HFF-Myc (cell line): ENCODE data around the gene RAB4A.

Experiments used
- DNase-seq: peaks from one replicate; pipeline ENCODE4 v3.0.0-alpha.2; 2011; ENCODE audit warnings: low read depth; ENCODE audit errors: extremely low read depth
- H3K4me3 ChIP-seq: replicated peaks from 2 replicates; pipeline ENCODE4 v1.5.1; 2011; ENCODE audit warnings: low read depth, mild to moderate bottlenecking, control low read depth, low read length
- TF ChIP-seq, protein P1 (sequence below): IDR thresholded peaks from 2 replicates; pipeline ENCODE4 v1.5.1; 2012; ENCODE audit warnings: mild to moderate bottlenecking, low read depth, low read length, control low read depth; ENCODE audit errors: missing control alignments

The RAB4A gene, protein sequence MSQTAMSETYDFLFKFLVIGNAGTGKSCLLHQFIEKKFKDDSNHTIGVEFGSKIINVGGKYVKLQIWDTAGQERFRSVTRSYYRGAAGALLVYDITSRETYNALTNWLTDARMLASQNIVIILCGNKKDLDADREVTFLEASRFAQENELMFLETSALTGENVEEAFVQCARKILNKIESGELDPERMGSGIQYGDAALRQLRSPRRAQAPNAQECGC

DNA sequence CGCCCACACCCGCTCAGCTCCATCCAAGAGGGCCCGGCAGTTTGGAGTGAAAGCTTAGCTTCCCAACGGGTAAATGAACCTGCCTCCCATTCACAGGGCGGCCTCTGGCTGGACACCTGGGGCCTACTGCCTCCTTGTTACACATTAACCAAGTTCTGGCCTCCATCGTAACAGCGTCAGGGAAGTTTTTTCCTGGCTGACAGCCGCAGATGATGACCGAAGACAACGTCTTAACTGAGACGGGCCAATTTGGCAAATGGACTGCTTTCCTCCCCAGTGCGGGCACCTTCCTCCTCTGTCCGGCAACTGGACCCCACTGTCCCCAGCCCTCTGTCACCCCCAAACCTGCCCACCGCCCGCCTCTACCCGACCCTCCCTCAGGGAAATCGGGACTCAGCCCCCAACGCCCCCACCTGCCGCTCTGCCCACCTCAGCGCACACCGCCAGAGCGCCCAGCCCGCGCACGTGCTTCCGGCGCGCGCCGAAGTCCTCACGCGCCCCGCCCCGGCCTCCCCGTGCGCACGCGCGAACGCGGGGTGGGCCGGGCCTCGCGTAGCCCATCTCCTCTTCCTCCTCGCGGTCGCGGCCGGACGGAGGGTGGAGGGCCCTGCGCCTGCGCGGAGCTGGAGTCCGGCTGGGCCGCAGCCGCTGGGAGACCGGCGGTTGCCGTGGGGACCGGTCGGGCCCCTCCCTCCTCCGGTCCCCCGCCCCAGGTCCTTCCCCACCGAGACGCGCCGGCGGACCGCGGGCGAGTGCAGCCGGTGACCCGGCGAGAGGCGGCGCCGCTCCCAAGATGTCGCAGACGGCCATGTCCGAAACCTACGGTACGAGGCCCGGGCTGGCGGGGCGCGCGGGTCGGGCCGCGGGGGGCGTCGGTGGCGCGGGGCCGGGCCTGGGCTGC, at the start of gene RAB4A:
RAB4A (plus strand) TSS at position 565 of the 901 bp plus-strand sequence; CDS start at position 794, 229 bp downstream.
- TF ChIP-seq, protein P1, sequence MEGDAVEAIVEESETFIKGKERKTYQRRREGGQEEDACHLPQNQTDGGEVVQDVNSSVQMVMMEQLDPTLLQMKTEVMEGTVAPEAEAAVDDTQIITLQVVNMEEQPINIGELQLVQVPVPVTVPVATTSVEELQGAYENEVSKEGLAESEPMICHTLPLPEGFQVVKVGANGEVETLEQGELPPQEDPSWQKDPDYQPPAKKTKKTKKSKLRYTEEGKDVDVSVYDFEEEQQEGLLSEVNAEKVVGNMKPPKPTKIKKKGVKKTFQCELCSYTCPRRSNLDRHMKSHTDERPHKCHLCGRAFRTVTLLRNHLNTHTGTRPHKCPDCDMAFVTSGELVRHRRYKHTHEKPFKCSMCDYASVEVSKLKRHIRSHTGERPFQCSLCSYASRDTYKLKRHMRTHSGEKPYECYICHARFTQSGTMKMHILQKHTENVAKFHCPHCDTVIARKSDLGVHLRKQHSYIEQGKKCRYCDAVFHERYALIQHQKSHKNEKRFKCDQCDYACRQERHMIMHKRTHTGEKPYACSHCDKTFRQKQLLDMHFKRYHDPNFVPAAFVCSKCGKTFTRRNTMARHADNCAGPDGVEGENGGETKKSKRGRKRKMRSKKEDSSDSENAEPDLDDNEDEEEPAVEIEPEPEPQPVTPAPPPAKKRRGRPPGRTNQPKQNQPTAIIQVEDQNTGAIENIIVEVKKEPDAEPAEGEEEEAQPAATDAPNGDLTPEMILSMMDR: no peak
- peak; percentile 44 for DNase-seq

DNA sequence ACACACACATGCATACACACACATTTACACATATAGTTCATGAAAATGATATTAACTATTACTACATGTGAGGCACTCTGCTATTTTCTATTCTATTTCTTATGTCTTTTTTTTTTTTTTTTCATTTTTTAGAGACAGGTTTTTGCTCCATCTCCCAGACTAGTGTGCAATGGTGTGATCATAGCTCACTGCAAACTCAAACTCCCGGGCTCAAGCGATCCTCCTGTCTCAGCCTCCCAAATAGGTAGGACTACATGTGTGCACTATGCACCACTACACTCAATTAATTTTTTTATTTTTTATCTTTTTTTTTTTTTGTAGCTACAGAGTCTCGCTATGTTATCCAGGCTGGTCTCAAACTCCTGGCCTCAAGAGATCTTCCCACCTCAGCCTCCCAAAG, 48.8 kb upstream of the RAB4A start:
- TF ChIP-seq, protein P1: no peak
- no peak overlapping the region for H3K4me3 ChIP-seq
- DNase-seq: no peak

More for the DNA sequence above, at the start of gene RAB4A:
- H3K4me3 ChIP-seq: peak within 1 kb of the TSS; percentile 74

DNA sequence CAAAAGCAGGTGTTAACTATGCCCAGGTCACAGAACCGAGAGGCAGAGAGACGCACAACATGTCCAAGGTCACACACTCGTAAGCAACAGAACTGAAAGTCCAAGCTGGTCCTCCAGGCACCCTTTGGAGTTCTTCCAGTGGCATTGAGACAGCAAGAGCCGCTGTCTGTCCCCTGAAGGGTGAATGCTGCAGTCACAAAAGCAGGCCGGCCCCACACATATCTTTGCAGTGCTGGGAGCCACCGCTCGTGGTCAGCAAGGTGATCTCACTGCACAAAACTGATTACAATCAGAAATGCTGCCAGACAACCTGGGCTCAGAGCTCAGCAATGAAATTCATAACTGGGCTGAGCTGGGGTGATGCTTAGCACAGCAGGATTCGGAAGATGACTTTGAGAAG, 47.4 kb upstream of the RAB4A start:
- no peak overlapping the region for H3K4me3 ChIP-seq
- DNase-seq: no peak
- TF ChIP-seq, protein P1: no peak

DNA sequence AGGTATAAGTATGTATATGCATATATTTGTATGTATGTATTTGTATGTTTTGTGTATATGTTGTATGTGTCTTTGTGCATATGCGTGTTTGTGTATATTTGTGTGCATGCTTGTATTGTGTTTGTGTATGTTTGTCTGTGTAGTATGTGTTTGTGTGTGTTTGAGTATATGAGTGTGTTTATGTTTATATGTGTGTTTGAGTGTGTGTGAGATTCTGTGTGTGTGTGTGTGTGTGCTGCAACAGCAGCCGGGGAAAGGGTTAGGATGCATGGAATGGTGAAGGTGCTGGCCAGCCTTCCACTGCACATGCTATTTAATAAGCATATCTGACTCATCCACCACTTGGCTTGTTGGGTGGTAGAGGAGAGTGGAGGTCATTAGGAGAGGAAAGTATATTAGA, 46.6 kb upstream of the RAB4A start:
- DNase-seq: no peak
- H3K4me3 ChIP-seq: no peak overlapping the region
- TF ChIP-seq, protein P1: no peak

DNA sequence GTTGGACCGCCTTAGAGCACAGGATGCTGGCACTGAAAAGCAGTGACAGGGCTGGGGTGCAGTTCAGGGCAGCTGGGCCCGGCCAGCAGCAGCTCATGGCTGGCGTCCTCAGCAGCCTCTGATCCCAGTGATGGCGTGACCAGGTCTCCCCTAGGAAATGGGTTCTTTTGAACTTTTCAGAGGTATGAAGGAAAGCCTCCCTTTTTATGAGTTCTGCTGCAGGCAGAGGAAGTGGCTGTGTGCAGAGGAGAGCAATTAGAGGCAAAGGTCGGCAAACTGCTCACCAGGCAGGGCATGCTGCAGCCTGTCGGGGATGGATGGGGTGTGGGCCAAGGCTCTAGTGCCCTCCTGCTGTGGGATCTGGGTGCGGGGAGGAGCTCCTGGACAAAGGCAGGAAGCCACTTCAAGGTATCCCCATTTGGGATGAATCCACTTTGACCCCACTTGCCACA, 45.6 kb upstream of the RAB4A start:
- DNase-seq: no peak
- TF ChIP-seq, protein P1: no peak
- H3K4me3 ChIP-seq: no peak overlapping the region

DNA sequence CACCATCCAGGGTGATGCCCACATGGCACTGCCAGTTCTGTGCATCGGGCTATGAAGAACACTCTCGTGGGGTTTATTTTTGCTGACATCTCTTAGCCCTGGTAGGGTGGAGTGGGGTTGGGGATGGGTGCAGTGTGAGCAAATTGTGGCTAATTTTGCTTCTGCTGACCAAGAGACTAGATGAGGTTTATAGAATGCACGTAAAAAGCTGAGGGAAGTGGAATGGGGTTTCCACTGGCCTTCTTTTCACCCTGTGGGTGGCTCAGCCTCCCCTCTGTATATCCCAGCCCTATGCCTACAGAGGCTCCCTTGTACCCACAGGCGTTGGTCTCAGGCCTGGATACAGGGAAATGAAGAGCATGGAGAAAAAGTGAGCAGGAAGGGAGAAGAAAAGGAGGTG, 44.1 kb upstream of the RAB4A start:
- H3K4me3 ChIP-seq: no peak overlapping the region
- TF ChIP-seq, protein P1: no peak

More for the DNA sequence above, 44.1 kb upstream of the RAB4A start:
- no peak for DNase-seq
